Mesendoderm (in vitro differentiated cells): ENCODE measurements around the gene BROX. TPM values are rescaled to one million over a fixed set of nuclear protein-coding genes. Genes with fewer than 3 reads are reported as not detected.
"Not testable (repeated sequence)": the region's sequence is repeated elsewhere in the genome, so short reads cannot be mapped to it uniquely, and the experiment has no call there.

Experiments
- DNase-seq: peaks from one replicate; pipeline ENCODE4 v3.0.0; 2013
- H2AK5ac ChIP-seq: 2 replicates; pipeline ENCODE4 v1.6.1; 2013; ENCODE audit warnings: low read length, inconsistent platforms
- H2BK120ac ChIP-seq: 2 replicates; pipeline ENCODE4 v1.6.1; 2013; ENCODE audit warnings: low read depth, mild to moderate bottlenecking, low read length, moderate library complexity, mixed read lengths
- H2BK15ac ChIP-seq: replicated peaks from 2 replicates; pipeline ENCODE4 v1.6.1; 2013; ENCODE audit warnings: low read depth, mild to moderate bottlenecking, moderate library complexity
- H2BK5ac ChIP-seq: 2 replicates; pipeline ENCODE4 v1.6.1; 2013; ENCODE audit warnings: low read length, inconsistent platforms
- H3K18ac ChIP-seq: 2 replicates; pipeline ENCODE4 v1.6.1; 2013; ENCODE audit warnings: mild to moderate bottlenecking, low read length, mixed read lengths
- H3K23ac ChIP-seq: one replicate; pipeline ENCODE4 v1.6.1; 2013; ENCODE audit warnings: low read length
- H3K27ac ChIP-seq: 2 replicates; pipeline ENCODE4 v1.5.1; 2013; ENCODE audit warnings: low read depth, mild to moderate bottlenecking, inconsistent platforms, low read length, moderate library complexity
- H3K27me3 ChIP-seq: 2 replicates; pipeline ENCODE4 v1.6.1; 2013; ENCODE audit warnings: low read length, control low read depth, mild to moderate bottlenecking, inconsistent platforms; ENCODE audit not compliant: insufficient read depth, poor library complexity
- H3K36me3 ChIP-seq: 2 replicates; pipeline ENCODE4 v1.6.1; 2013; ENCODE audit warnings: low read length, inconsistent platforms; ENCODE audit not compliant: control insufficient read depth, insufficient read depth
- H3K4ac ChIP-seq: one replicate; pipeline ENCODE4 v1.6.1; 2013; ENCODE audit warnings: low read depth, mild to moderate bottlenecking, low read length, moderate library complexity
- H3K4me1 ChIP-seq: 2 replicates; pipeline ENCODE4 v1.6.1; 2013; ENCODE audit warnings: low read depth, low read length, inconsistent platforms; ENCODE audit not compliant: control insufficient read depth
- H3K4me2 ChIP-seq: 2 replicates; pipeline ENCODE4 v1.6.1; 2013; ENCODE audit warnings: low read length
- H3K4me3 ChIP-seq: 2 replicates; pipeline ENCODE4 v1.5.1; 2013; ENCODE audit warnings: mild to moderate bottlenecking, low read length
- H3K56ac ChIP-seq: one replicate; pipeline ENCODE4 v1.6.1; 2013; ENCODE audit warnings: low read length
- H3K79me1 ChIP-seq: 2 replicates; pipeline ENCODE4 v1.6.1; 2013; ENCODE audit warnings: low read length, inconsistent platforms
- H3K79me2 ChIP-seq: 2 replicates; pipeline ENCODE4 v1.6.1; 2013; ENCODE audit warnings: mild to moderate bottlenecking, low read length; ENCODE audit not compliant: control insufficient read depth, insufficient read depth
- H3K9ac ChIP-seq: 2 replicates; pipeline ENCODE4 v1.6.1; 2013; ENCODE audit warnings: low read length, inconsistent platforms
- H4K5ac ChIP-seq: one replicate; pipeline ENCODE4 v1.6.1; 2013; ENCODE audit warnings: low read length
- H4K8ac ChIP-seq: one replicate; pipeline ENCODE4 v1.6.1; 2013; ENCODE audit warnings: low read depth, mild to moderate bottlenecking, control low read depth, low read length, moderate library complexity
- WGBS: extraction: QIAGEN DNeasy Blood & Tissue Kit; methylation state at CpG from one replicate; pipeline ENCODE4 v1.1.7; 2013; ENCODE audit warnings: low lambda C conversion rate, missing lambda C conversion rate; ENCODE audit not compliant: insufficient coverage; ENCODE audit errors: extremely low coverage; 5-methylcytosine and 5-hydroxymethylcytosine counted together
- polyA plus RNA-seq, 2 experiments: library from polyadenylated mRNA; stranded (reverse); fragments of 200-250 nt; gene quantifications; one replicate each; pipeline ENCODE4 v1.2.3, GENCODE V29; 2013

BROX gene
- polyA plus RNA-seq (2013, experiment 1 of 2): 14.4 TPM
- polyA plus RNA-seq (2013, experiment 2 of 2): 14.3 TPM

GRCh38 chr1:222712253-222713090, at the start of gene BROX, which contains the start of gene AIDA:
TSS of gene BROX (plus strand) at chr1:222712564. CDS start at chr1:222715700, 3,136 bp downstream.
TSS of gene AIDA (minus strand) at chr1:222712491. CDS start at chr1:222712317, 174 bp downstream.
- DNase-seq: peak; percentile 92
- H3K9ac ChIP-seq: peak within 1 kb of the TSS; percentile 94
- no CpG with 5 or more reads among the region's 62 CpGs for WGBS

GRCh38 chr1:222663431-222663934, 48.9 kb upstream of the BROX start:
- Histone ChIP-seq H3K4me3 (no peak overlapping the region), H3K27me3 (no peaks in the 10 kb centered on the region), H2BK15ac (no peak overlapping the region), H3K4ac (no peak overlapping the region), H3K56ac (no peak overlapping the region), H3K36me3 (peaks cover 7% of the 10 kb centered on the region), H3K79me1 (no peaks in the 10 kb centered on the region), H3K4me2 (no peak overlapping the region), H4K8ac (no peak overlapping the region), H3K18ac (no peak overlapping the region), H2BK5ac (no peak overlapping the region), H3K27ac (no peak overlapping the region), H4K5ac (no peak overlapping the region), H2BK120ac (no peak overlapping the region), H3K9ac (no peak overlapping the region), H2AK5ac (no peak overlapping the region), H3K79me2 (no peaks in the 10 kb centered on the region), H3K23ac (no peak overlapping the region), H3K4me1 (no peaks in the 10 kb centered on the region)
- WGBS: no CpG with 5 or more reads among the region's 4 CpGs
- no peak for DNase-seq

More at GRCh38 chr1:222712253-222713090, at the start of gene BROX, which contains the start of gene AIDA:
- peaks cover 1% of the 10 kb centered on the region for H3K4me1 ChIP-seq
- peak within 1 kb of the TSS; percentile 85 for H3K4me2 ChIP-seq
- peaks cover 34% of the 10 kb centered on the region for H3K79me2 ChIP-seq
- no peak within 1 kb of the TSS for H2BK120ac ChIP-seq
- H4K8ac ChIP-seq: peak within 1 kb of the TSS; percentile 68
- peak within 1 kb of the TSS; percentile 71 for H3K27ac ChIP-seq
- H3K79me1 ChIP-seq: peaks cover 4% of the 10 kb centered on the region
- H3K23ac ChIP-seq: peak within 1 kb of the TSS; percentile 32
- no peaks in the 10 kb centered on the region for H3K27me3 ChIP-seq
- no peak within 1 kb of the TSS for H2AK5ac ChIP-seq
- peak within 1 kb of the TSS; percentile 93 for H3K4me3 ChIP-seq
- peak within 1 kb of the TSS; percentile 98 for H2BK5ac ChIP-seq
- no peak within 1 kb of the TSS for H2BK15ac ChIP-seq
- no peak within 1 kb of the TSS for H4K5ac ChIP-seq
- peak within 1 kb of the TSS; percentile 98 for H3K18ac ChIP-seq
- H3K56ac ChIP-seq: peak within 1 kb of the TSS; percentile 98
- peak within 1 kb of the TSS; percentile 89 for H3K4ac ChIP-seq
- no peaks in the 10 kb centered on the region for H3K36me3 ChIP-seq

- Histone ChIP-seq H3K9ac (no peak overlapping the region), H4K5ac (no peak overlapping the region), H2BK120ac (no peak overlapping the region), H3K4me2 (no peak overlapping the region), H3K56ac (no peak overlapping the region), H2BK5ac (no peak overlapping the region), H2AK5ac (no peak overlapping the region), H3K4ac (no peak overlapping the region), H3K79me2 (no peaks in the 10 kb centered on the region), H3K36me3 (peaks cover 5% of the 10 kb centered on the region), H4K8ac (no peak overlapping the region), H3K4me1 (no peaks in the 10 kb centered on the region), H3K27me3 (no peaks in the 10 kb centered on the region), H2BK15ac (no peak overlapping the region), H3K79me1 (no peaks in the 10 kb centered on the region), H3K18ac (no peak overlapping the region), H3K27ac (no peak overlapping the region), H3K23ac (no peak overlapping the region), H3K4me3 (no peak overlapping the region)
- WGBS: no CpG with 5 or more reads among the region's 7 CpGs
- DNase-seq: no peak
These were observed 46.4 kb upstream of the BROX start for GRCh38 chr1:222665964-222666363.

GRCh38 chr1:222668184-222668583, 44.2 kb upstream of the BROX start:
- not testable (repeated sequence) for H3K79me2 ChIP-seq, H3K4me1 ChIP-seq, H3K56ac ChIP-seq, H2BK120ac ChIP-seq, H4K8ac ChIP-seq, H3K27ac ChIP-seq, H3K27me3 ChIP-seq, H3K18ac ChIP-seq, H3K9ac ChIP-seq, H2BK15ac ChIP-seq, H4K5ac ChIP-seq, H3K4ac ChIP-seq, H3K4me2 ChIP-seq, H3K79me1 ChIP-seq, H2BK5ac ChIP-seq, H3K4me3 ChIP-seq, DNase-seq, H3K23ac ChIP-seq, H2AK5ac ChIP-seq, H3K36me3 ChIP-seq
- WGBS: no CpG with 5 or more reads among the region's 4 CpGs

- not testable (repeated sequence) for H4K8ac ChIP-seq, H3K36me3 ChIP-seq, DNase-seq, H3K9ac ChIP-seq, H3K4me3 ChIP-seq, H3K27me3 ChIP-seq, H4K5ac ChIP-seq, H3K79me1 ChIP-seq, H3K27ac ChIP-seq, H3K4me2 ChIP-seq, H3K23ac ChIP-seq, H2BK5ac ChIP-seq, H2BK120ac ChIP-seq, H2AK5ac ChIP-seq, H3K79me2 ChIP-seq, H3K4me1 ChIP-seq, H3K4ac ChIP-seq, H3K18ac ChIP-seq, H2BK15ac ChIP-seq, H3K56ac ChIP-seq
- no CpG with 5 or more reads among the region's 2 CpGs for WGBS
These were observed 43.3 kb upstream of the BROX start for GRCh38 chr1:222669107-222669506.
